ENCODE measurements around the gene COX7A2.
A peak's percentile ranks its signal among the peaks of the same experiment; 100 is the strongest.

COX7A2 gene

GRCh38 chr6:75220357-75220756 lies 23.2 kb downstream of the COX7A2 start:
- no peak for DNase-seq (ENCODE audit: low spot score)

GRCh38 chr6:75219263-75219662 lies 24.3 kb downstream of the COX7A2 start:
- DNase-seq (ENCODE audit: low spot score) = no peak

DNA sequence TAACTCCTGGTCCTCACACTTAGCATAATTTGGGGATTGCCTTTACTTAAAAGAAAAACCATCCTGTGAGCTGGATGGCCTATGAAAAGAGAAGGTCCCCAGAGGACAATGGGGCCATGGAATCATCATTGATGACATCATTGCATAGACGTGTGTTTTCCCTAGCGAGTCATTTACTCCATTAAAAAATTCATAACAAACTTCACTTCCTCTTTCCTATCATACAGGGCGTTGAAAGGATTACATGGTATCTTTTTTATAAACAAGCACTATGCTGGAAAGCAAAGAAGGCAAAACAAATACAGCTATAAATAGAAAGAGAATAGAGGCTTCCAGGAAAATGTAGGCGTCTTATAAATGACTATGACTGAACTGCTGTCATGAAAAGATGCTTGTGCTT lies 26.4 kb downstream of the COX7A2 start:
- DNase-seq (ENCODE audit: low spot score) = peak; percentile 65

GRCh38 chr6:75215291-75215690 lies 28.3 kb downstream of the COX7A2 start:
- DNase-seq (ENCODE audit: low spot score) = no peak

DNA sequence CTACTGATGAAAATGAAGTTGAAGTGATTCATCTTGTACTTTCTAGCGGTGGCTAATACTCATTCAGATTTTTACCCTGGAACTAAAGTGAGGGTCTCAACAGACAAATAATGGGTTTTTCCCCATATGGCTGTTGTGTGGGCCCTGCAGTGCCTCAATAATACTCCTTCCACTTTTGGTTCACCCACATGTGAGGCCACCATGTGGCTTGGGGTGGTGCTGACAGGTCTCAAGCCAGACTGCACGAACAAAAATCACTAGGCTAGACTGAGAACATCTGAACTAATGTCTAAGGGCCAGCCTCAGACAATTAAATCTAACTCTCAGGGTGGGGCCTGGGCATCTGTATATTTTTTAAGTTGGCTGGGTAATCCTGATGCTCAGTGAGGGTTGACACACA lies 29.9 kb downstream of the COX7A2 start:
- no peak for DNase-seq (ENCODE audit: low spot score)

GRCh38 chr6:75213112-75213511 lies 30.5 kb downstream of the COX7A2 start:
- DNase-seq (ENCODE audit: low spot score) = no peak

DNA sequence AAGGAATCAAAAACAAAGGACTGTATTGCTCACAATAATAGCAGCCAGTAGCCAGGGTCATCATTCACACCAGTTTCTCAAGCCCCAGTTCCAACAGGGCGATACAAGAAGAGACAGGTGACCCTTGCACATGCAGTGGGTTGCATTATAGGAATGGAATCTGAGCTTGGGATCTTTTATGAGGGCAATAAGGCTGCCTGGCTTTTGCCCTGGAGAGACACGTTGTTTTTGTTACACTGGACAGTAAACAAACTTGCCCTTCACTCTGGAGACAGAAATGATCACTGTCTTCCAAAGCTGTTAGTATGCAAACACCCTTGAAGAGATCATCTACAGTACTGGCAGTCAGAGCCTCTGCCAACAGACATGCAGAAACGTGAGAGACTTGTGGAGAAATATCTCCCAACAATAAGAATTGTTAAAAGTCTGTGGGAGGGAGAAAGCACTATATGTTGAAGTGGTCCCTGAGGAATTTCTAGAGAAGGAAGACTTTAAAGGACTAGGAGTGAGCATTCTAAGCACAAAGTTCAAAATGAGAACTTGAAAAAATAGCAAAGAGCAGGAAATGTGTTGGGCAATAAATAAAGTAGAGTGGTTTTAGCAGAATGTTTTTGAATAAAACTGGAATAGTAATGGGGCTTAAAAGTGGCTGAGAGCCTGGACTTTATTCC lies 31.5 kb downstream of the COX7A2 start:
- no peak for DNase-seq (ENCODE audit: low spot score)

- DNase-seq (ENCODE audit: low spot score) = peak; percentile 53
These were observed 32.5 kb downstream of the COX7A2 start for GRCh38 chr6:75210885-75211739.

- DNase-seq (ENCODE audit: low spot score) = no peak
These were observed 34.3 kb downstream of the COX7A2 start for GRCh38 chr6:75209184-75209723.

GRCh38 chr6:75208298-75209183 lies 35.1 kb downstream of the COX7A2 start:
- peak; percentile 75 for DNase-seq (ENCODE audit: low spot score)

GRCh38 chr6:75206576-75207342 lies 36.8 kb downstream of the COX7A2 start:
- DNase-seq (ENCODE audit: low spot score) = no peak

- peak; percentile 96 for DNase-seq (ENCODE audit: low spot score)
These were observed 37.6 kb downstream of the COX7A2 start, which contains the start of gene COL12A1 for GRCh38 chr6:75205776-75206575. Gene COL12A1 (minus strand): TSS chr6:75206053. CDS start chr6:75202792, 3,261 bp downstream.

- DNase-seq (ENCODE audit: low spot score) = peak; percentile 47
These were observed 38.4 kb downstream of the COX7A2 start for GRCh38 chr6:75204959-75205775.

DNA sequence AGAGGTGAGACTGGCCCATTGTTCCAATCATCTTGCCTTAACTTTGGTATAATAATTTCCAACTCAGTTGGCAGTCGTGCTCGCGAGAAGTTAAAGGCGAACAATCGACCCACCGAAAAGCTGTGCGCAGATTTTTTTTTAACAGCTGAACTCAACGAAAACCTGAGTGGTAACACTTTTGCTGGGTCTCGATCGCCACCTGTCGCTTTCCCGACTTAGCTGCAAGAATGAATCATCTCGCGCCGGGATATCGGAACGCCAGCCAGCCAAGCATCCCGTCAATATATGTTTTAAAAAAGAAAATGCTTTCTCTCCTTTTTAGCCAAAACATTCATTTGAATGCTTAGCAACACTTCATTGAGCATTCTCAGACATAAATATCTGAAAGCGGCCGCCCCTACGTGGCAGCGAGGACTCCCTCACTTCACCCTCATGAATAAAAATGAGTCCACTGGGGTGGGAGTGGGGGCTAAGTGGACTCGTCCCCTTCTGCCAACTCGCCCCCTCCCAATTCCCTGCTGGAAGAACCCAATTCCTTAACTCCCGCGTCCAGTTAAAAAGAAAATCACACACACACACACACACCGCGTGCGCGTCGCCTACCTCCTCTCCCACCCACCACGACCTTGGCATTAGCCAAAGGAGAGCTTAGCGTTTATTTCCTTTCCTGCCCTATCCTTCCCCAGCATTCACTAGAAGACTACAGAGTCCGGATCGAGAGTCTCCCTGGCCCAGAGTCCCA lies 39.2 kb downstream of the COX7A2 start:
- peak; percentile 68 for DNase-seq (ENCODE audit: low spot score)

GRCh38 chr6:75203721-75204120 lies 39.9 kb downstream of the COX7A2 start:
- DNase-seq (ENCODE audit: low spot score) = no peak

- no peak for DNase-seq (ENCODE audit: low spot score)
These were observed 40.9 kb downstream of the COX7A2 start for GRCh38 chr6:75202676-75203131.

GRCh38 chr6:75201901-75202672 lies 41.5 kb downstream of the COX7A2 start:
- no peak for DNase-seq (ENCODE audit: low spot score)

DNA sequence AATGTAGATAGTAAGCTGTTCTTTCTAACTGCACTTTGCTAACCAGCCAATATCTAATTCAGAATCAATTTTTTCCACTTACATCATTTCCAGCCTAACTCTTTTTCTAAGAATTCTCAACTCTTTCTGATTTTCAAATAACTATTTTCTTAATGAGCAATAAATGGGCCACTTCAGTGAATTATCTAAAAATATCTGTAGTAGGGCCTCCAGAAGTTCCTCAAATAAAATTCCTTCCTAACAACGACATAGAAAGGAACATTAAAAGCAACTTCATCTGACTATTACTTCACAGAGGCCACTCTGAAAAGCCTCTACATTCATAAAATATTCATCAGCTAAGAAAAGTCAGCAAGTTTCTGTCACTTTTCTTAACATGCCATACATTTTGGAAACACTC lies 42.6 kb downstream of the COX7A2 start:
- no peak for DNase-seq (ENCODE audit: low spot score)

Data from AG08395 (cell line).